Activated T-helper 1 cell treated with anti-CD3 and anti-CD28 coated beads, Interleukin-12 subunit alpha, Interleukin-12 subunit beta, Interleukin-2, Interleukin-4 antibody, amounts not matched to agents 30 ng/mL and 10 ng/mL and 1 ng/mL, durations not matched to agents 14 hours and 24 hours and 36 hours (primary cell): ENCODE results near the gene DHRS4L2. TPM values are rescaled to one million over a fixed set of nuclear protein-coding genes. Genes with fewer than 3 reads are reported as not detected.
"Not testable (repeated sequence)": the region's sequence is repeated elsewhere in the genome, so short reads cannot be mapped to it uniquely, and the experiment has no call there.

ENCODE experiments used
- DNase-seq: peaks from one replicate; pipeline ENCODE4 v3.0.0; 2021; ENCODE audit warnings: low spot score
- H3K27ac Mint-ChIP-seq: one replicate; pipeline ENCODE4 v1.8.0; 2021; ENCODE audit warnings: mild to moderate bottlenecking, mixed read lengths
- H3K27me3 Mint-ChIP-seq: one replicate; pipeline ENCODE4 v1.8.0; 2022; ENCODE audit warnings: mild to moderate bottlenecking, moderate library complexity, mixed read lengths; ENCODE audit not compliant: insufficient read depth
- H3K36me3 Mint-ChIP-seq: one replicate; pipeline ENCODE4 v1.8.0; 2021; ENCODE audit warnings: low read depth, mixed read lengths
- H3K4me1 Mint-ChIP-seq: one replicate; pipeline ENCODE4 v1.8.0; 2021; ENCODE audit warnings: low read depth, mixed read lengths
- H3K4me3 Mint-ChIP-seq: one replicate; pipeline ENCODE4 v1.8.0; 2021; ENCODE audit warnings: mild to moderate bottlenecking, moderate library complexity, mixed read lengths
- H3K9me3 Mint-ChIP-seq: one replicate; pipeline ENCODE4 v1.8.0; 2021; ENCODE audit warnings: mixed read lengths
- intact Hi-C: fragments of 100-400 bp; cut with micrococcal nuclease; formaldehyde crosslinking; loops from one replicate; pipeline ENCODE4 v1.15.1; 2024
- total RNA-seq: library from RNA; stranded (reverse); gene quantifications from 2 replicates; pipeline ENCODE4 v1.2.3, GENCODE V29; 2022

The DHRS4L2 gene
- total RNA-seq, 1 donor from 2014 or later: 17.9 TPM

DNA sequence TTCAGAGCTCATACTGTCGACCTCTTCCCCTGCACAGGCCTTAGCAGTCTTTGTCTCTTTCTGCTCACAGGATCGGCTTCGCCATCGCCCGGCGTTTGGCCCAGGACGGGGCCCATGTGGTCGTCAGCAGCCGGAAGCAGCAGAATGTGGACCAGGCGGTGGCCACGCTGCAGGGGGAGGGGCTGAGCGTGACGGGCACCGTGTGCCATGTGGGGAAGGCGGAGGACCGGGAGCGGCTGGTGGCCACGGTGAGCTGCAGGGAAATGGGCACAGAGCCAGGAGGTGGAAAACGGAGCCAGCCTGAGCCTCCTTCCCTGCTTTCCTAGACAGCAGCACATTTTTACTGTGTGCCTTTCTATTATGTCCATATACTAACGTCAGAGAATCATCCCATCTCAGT is 33.8 kb upstream of the DHRS4L2 start:
- H3K9me3 Mint-ChIP-seq, DNase-seq, H3K27me3 Mint-ChIP-seq, H3K27ac Mint-ChIP-seq, H3K36me3 Mint-ChIP-seq: not testable (repeated sequence)
- intact Hi-C loops: loop anchor here (1.0 to 2.0 kb wide), 4 partner anchors 228 to 366 kb away; no protein-coding TSS in a partner anchor
- Mint-ChIP-seq H3K4me3 (peak overlapping the region; percentile 92), H3K4me1 (peaks cover 16% of the 10 kb centered on the region)

DNA sequence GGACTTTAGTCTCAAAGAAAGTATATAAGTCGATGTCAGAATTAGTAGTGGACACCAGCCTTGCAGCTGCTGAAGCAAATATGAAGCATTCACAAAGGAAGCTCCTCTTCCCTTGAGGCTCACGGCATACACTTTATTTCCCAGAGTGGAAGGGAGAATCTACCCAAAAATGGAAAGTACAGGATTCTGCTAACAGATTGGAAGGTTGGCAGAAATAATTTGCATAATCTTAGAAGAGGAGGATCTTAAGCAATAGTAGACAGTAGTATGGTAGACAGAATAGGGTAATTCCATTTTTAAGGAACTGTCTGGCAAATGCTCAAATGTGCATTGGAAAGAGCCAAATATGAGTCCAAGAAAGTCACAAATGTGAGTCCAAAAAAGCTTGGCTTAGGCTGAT is 32.9 kb upstream of the DHRS4L2 start:
- H3K4me3 Mint-ChIP-seq, H3K27me3 Mint-ChIP-seq, H3K27ac Mint-ChIP-seq, H3K9me3 Mint-ChIP-seq, DNase-seq, H3K36me3 Mint-ChIP-seq: not testable (repeated sequence)
- intact Hi-C loops: loop anchor here (2.0 kb wide), 1 partner anchor 323 kb away; no protein-coding TSS in a partner anchor
- peaks cover 16% of the 10 kb centered on the region for H3K4me1 Mint-ChIP-seq

DNA sequence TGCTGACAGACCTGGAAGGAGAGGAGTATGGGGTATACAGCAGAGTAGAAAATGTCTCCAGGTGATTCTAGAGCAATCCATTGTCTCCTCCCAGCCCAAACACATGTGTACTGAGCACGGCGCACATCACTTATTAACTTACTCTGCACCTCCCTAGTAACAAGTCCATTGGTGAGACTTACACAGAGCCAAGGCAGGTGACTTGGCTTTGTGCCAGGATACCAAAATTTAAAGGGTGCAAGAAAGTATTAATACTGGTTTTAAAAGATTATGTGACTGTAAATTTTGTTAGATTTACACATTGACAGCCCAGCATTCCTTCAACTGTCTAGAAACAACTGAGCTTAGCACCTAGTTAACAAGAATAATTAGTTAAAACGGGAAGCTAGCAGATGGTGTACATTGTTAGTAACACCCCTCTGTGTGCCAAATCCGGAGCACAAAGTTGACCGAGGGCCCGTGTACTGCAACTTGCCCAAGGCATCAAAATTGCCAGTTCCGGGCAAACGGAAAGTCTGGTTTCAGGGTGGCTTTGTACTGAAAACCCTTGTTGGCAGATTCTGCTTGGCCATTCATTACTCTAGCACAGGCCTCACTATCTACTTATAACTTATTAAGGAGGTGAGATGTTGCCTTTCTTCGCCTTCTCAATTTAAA is 30.7 kb upstream of the DHRS4L2 start:
- H3K36me3 Mint-ChIP-seq, intact Hi-C loops, H3K27ac Mint-ChIP-seq, DNase-seq, H3K4me3 Mint-ChIP-seq, H3K9me3 Mint-ChIP-seq, H3K27me3 Mint-ChIP-seq: not testable (repeated sequence)
- H3K4me1 Mint-ChIP-seq: peaks cover 10% of the 10 kb centered on the region

DNA sequence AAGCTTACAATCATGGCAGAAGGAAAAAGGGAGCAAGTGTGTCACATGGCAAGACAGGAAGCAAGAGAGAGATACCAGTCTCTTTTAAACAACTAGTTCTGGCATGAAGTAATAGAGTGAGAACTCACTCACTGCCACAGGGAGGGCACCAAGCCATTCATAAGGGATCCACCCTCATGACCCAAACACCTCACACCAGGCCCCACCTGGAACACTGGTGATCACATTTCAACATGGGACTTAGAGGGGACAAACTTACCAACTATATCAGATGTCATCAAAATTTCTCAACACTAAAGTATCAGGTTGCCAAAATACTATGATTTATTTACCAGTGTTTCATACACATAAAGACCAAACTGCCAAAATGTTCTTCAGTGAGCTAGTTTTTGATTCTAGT is 27.8 kb upstream of the DHRS4L2 start:
- DNase-seq, H3K4me1 Mint-ChIP-seq, H3K9me3 Mint-ChIP-seq, H3K27ac Mint-ChIP-seq, H3K27me3 Mint-ChIP-seq, H3K4me3 Mint-ChIP-seq, H3K36me3 Mint-ChIP-seq, intact Hi-C loops: not testable (repeated sequence)

GRCh38 chr14:23961704-23962103 is 27.0 kb upstream of the DHRS4L2 start:
- H3K9me3 Mint-ChIP-seq, H3K27ac Mint-ChIP-seq, H3K27me3 Mint-ChIP-seq, H3K36me3 Mint-ChIP-seq, DNase-seq, intact Hi-C loops, H3K4me3 Mint-ChIP-seq, H3K4me1 Mint-ChIP-seq: not testable (repeated sequence)

DNA sequence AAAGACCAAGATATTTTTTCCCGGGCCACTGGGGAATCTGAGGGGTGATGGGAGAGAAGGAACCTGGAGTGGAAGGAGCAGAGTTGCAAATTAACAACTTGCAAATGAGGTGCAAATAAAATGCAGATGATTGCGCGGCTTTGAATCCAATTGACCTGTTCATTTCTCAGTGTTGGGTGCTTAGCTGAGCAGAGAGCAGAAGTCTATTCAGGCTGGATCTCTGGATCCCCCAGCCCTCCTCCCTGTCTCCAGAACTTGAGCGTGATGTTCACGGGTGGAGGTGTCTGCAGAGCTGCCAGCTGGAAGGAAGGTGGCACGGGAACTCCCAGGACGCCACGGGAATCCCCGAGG is 19.6 kb upstream of the DHRS4L2 start:
- H3K27ac Mint-ChIP-seq, H3K4me1 Mint-ChIP-seq, intact Hi-C loops, H3K9me3 Mint-ChIP-seq, DNase-seq, H3K4me3 Mint-ChIP-seq, H3K27me3 Mint-ChIP-seq, H3K36me3 Mint-ChIP-seq: not testable (repeated sequence)

DNA sequence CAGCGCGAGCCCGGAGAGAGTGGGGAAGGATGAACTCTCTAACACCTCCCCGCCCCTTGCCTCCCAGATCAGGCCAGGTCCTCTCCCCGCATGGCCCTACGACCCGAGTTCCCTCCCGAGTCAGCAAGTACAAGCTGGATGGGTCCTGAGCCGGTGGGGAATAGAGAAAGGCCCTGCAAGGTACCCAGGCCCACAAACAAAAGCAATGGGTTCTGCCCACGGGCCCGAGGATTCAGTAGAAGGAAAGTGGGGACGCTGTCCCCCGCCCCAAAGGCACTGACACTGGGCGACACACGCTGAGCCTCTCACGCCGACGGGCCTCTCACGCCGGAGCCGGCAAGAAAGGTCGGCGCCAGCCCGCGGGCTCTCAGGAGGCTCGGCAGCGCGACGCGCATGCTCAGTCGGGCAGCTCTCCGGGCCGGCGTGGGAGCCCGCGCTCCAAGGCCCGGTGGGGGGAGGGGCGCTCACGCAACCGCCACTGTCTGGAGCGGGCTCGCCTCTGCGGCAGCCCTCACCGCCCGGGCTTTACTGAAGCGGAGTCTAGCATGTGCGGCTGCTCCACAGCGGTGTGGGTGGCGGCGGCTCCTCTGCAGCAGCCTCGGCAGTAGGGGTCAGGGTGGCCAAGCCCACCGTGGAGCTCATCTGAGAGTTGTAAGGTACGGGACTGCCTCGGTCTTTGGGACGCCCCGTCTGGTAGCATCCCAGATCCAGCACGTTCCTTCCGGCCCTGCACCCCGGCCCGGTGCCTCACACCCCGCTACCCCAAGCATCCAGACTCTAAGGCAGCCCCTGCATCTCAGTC is 19.0 kb upstream of the DHRS4L2 start:
- H3K27me3 Mint-ChIP-seq, H3K9me3 Mint-ChIP-seq, intact Hi-C loops, H3K27ac Mint-ChIP-seq, H3K36me3 Mint-ChIP-seq, H3K4me3 Mint-ChIP-seq, H3K4me1 Mint-ChIP-seq: not testable (repeated sequence)
- DNase-seq: peak; percentile 45

GRCh38 chr14:23970283-23970659 is 18.5 kb upstream of the DHRS4L2 start:
- H3K36me3 Mint-ChIP-seq, intact Hi-C loops: not testable (repeated sequence)

DNA sequence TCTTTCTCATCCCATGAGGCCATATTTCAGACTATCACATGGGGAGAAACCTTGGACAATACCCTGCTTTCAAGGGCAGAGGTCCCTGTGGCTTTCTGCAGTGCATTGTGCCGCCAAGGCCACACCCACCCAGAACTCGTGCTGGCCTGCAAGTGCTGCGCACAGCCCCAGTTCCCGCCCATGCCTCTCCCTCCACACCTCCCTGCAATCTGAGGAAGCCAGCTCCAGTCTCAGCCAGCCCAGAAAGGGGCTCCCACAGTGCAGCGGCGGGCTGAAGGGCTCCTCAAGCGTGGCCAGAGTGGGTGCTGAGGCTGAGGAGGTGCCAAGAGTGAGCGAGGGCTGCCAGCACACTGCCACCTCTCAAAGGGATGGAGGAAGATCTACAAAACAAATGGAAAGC is 15.6 kb upstream of the DHRS4L2 start:
- H3K27me3 Mint-ChIP-seq, H3K4me3 Mint-ChIP-seq, H3K4me1 Mint-ChIP-seq, intact Hi-C loops, H3K9me3 Mint-ChIP-seq, DNase-seq, H3K27ac Mint-ChIP-seq: not testable (repeated sequence)
- peaks cover 12% of the 10 kb centered on the region for H3K36me3 Mint-ChIP-seq

More at GRCh38 chr14:23970283-23970659, 18.5 kb upstream of the DHRS4L2 start:
- H3K27me3 Mint-ChIP-seq, H3K27ac Mint-ChIP-seq, H3K4me1 Mint-ChIP-seq, H3K4me3 Mint-ChIP-seq, DNase-seq, H3K9me3 Mint-ChIP-seq: not testable (repeated sequence)

- H3K4me3 Mint-ChIP-seq, H3K4me1 Mint-ChIP-seq, H3K9me3 Mint-ChIP-seq, H3K27me3 Mint-ChIP-seq, DNase-seq, H3K27ac Mint-ChIP-seq: not testable (repeated sequence)
- H3K36me3 Mint-ChIP-seq: peaks cover 12% of the 10 kb centered on the region
- intact Hi-C loops: loop anchor here (1.0 kb wide), 1 partner anchor 40 kb away; no protein-coding TSS in a partner anchor
These were observed 14.7 kb upstream of the DHRS4L2 start for GRCh38 chr14:23974041-23974440.

DNA sequence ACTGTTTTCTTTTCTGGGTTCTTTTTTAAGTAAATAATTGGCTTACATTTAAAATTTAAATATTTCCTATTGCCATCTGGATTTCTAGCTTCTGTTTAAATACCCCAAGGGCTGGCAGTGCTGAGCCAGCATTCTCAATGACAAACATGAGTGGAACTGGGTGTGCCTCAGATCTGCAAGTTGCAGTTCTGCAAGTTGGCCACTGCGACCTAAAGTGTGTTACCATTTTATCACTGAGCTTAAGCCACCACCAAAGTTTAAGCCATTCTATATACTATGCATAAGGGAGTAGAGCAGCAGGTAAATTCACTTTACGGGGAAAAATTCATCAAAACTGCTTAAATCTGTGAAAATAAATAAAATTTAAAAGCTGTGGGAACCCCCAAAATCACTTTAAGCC is 11.5 kb upstream of the DHRS4L2 start:
- H3K36me3 Mint-ChIP-seq: peaks cover 13% of the 10 kb centered on the region
- DNase-seq, H3K4me3 Mint-ChIP-seq, H3K9me3 Mint-ChIP-seq, H3K27me3 Mint-ChIP-seq, H3K27ac Mint-ChIP-seq, H3K4me1 Mint-ChIP-seq, intact Hi-C loops: not testable (repeated sequence)

DNA sequence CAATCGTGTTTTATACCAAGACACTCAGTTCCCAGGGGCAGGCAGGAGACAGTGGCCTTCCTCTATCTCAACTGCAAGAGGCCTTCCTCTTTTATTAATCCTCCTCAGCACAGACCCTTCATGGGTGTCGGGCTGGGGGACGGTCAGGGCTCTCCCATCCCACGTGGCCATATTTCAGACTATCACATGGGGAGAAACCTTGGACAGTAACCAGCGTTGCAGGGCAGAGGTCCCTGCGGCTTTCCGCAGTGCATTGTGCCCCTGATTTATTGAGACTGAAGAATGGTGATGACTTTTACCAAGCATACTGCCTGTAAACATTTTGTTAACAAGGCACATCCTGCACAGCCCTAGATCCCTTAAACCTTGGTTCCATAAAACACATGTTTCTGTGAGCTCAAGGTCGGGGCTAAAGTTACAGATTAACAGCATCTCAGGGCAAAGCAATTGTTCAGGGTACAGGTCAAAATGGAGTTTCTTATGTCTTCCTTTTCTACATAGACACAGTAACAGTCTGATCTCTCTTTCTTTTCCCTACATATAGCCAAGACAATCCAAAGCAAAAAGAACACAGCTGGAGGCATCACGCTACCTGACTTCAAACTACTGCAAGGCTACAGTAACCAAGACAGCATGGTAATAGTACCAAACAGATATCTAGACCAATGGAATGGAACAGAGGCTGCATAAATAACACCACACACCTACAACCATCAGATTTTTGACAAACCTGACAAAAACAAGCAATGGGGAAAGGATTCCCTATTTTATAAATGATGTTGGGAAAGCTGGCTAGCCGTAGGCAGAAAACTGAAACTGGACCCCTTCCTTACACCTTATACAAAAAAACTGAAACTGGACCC is 6.5 kb upstream of the DHRS4L2 start:
- H3K36me3 Mint-ChIP-seq, H3K4me1 Mint-ChIP-seq, H3K4me3 Mint-ChIP-seq: not testable (repeated sequence)

More for the DNA sequence above, 6.5 kb upstream of the DHRS4L2 start:
- H3K27me3 Mint-ChIP-seq, H3K9me3 Mint-ChIP-seq, H3K27ac Mint-ChIP-seq, DNase-seq, intact Hi-C loops: not testable (repeated sequence)
